CD4-positive, alpha-beta T cell (primary cell): ENCODE measurements around the gene CCDC27. TPM values are rescaled to one million over a fixed set of nuclear protein-coding genes. Genes with fewer than 3 reads are reported as not detected.

ENCODE experiments used
- ATAC-seq: fragments of 200-7000 bp; cut with Tn5 transposase; one replicate; pipeline ENCODE4 v1.10.0; 2022; ENCODE audit warnings: mild to moderate bottlenecking; ENCODE audit not compliant: poor library complexity
- CTCF ChIA-PET: fragments of 350-600 bp; sonication (Branson Sonifier 250); formaldehyde crosslinking; loops from one replicate; lab custom pipeline; 2021; ENCODE audit warnings: antibody characterized with exemption, inconsistent platforms; lab: Charles Lee
- POLR2A ChIA-PET: fragments of 350-600 bp; sonication (Branson Sonifier 250); formaldehyde crosslinking; loops from one replicate; lab custom pipeline; 2021; ENCODE audit warnings: antibody characterized with exemption, inconsistent platforms; lab: Charles Lee
- DNase-seq, 14 experiments: peaks; one replicate each; pipeline ENCODE4 v3.0.0-alpha.2; 2013 to 2020; ENCODE audit warnings: mixed read lengths in 2 of 14
- H3K27ac ChIP-seq, 2 donors: one replicate each; pipeline versions ENCODE4 v1.5.1 to v1.7.0; 2013; ENCODE audit warnings: low read length in 2 of 2, low read depth in 1 of 2, mild to moderate bottlenecking in 1 of 2
- H3K27me3 ChIP-seq, 2 experiments: 1 replicate in 1 of 2; 2 replicates in 1 of 2; pipeline versions ENCODE4 v1.6.1 to v1.7.0; 2013; ENCODE audit warnings: low read length in 2 of 2, control low read depth in 1 of 2, mild to moderate bottlenecking in 1 of 2, moderate library complexity in 1 of 2; ENCODE audit not compliant: insufficient read depth in 2 of 2, control insufficient read depth in 1 of 2
- H3K36me3 ChIP-seq: one replicate; pipeline ENCODE4 v1.6.1; 2013; ENCODE audit warnings: low read length, control low read depth; ENCODE audit not compliant: insufficient read depth
- H3K4me1 ChIP-seq: one replicate; pipeline ENCODE4 v1.6.1; 2013; ENCODE audit warnings: low read length, control low read depth; ENCODE audit not compliant: insufficient read depth
- H3K4me3 ChIP-seq: one replicate; pipeline ENCODE4 v1.5.1; 2013; ENCODE audit warnings: mild to moderate bottlenecking, low read length, moderate library complexity
- H3K9me3 ChIP-seq, 2 experiments: 1 replicate in 1 of 2; 2 replicates in 1 of 2; pipeline versions ENCODE4 v1.6.1 to v1.7.0; 2013; ENCODE audit warnings: low read length in 2 of 2, mild to moderate bottlenecking in 2 of 2, control low read depth in 1 of 2, moderate library complexity in 1 of 2; ENCODE audit not compliant: control insufficient read depth in 1 of 2, insufficient read depth in 1 of 2
- H3K27ac Mint-ChIP-seq: one replicate; pipeline ENCODE4 v1.8.0; 2020; ENCODE audit warnings: mixed read lengths
- H3K27me3 Mint-ChIP-seq: one replicate; pipeline ENCODE4 v1.8.0; 2021; ENCODE audit warnings: mixed read lengths
- H3K36me3 Mint-ChIP-seq: one replicate; pipeline ENCODE4 v1.8.0; 2021; ENCODE audit warnings: low read depth, mixed read lengths
- H3K4me1 Mint-ChIP-seq: one replicate; pipeline ENCODE4 v1.8.0; 2021; ENCODE audit warnings: low read depth, mixed read lengths
- H3K4me3 Mint-ChIP-seq: one replicate; pipeline ENCODE4 v1.8.0; 2020; ENCODE audit warnings: mild to moderate bottlenecking, mixed read lengths
- H3K9me3 Mint-ChIP-seq: one replicate; pipeline ENCODE4 v1.8.0; 2020; ENCODE audit warnings: mixed read lengths
- intact Hi-C, 2 experiments: fragments of 100-400 bp; cut with DNase I in 1 of 2; cut with micrococcal nuclease in 1 of 2; formaldehyde crosslinking; loops; one replicate each; pipeline versions ENCODE4 v1.15.1 to v1.9.0; 2023 to 2025; cut with DNase I, micrococcal nuclease
- total RNA-seq, 174 experiments: library from RNA in 2 of 174; stranded (reverse) in 2 of 174; gene quantifications; one replicate each; pipeline ENCODE4 v1.2.3 and lab custom pipeline; 2021 to 2026
- TF ChIP-seq, protein P1 (sequence below): fragments of 200-600 bp; IDR thresholded peaks from one replicate; pipeline ENCODE4 v1.8.0; 2022; ENCODE audit warnings: antibody characterized with exemption, mild to moderate bottlenecking

The CCDC27 gene
- total RNA-seq, 2 experiments from 2014 or later: not detected

DNA sequence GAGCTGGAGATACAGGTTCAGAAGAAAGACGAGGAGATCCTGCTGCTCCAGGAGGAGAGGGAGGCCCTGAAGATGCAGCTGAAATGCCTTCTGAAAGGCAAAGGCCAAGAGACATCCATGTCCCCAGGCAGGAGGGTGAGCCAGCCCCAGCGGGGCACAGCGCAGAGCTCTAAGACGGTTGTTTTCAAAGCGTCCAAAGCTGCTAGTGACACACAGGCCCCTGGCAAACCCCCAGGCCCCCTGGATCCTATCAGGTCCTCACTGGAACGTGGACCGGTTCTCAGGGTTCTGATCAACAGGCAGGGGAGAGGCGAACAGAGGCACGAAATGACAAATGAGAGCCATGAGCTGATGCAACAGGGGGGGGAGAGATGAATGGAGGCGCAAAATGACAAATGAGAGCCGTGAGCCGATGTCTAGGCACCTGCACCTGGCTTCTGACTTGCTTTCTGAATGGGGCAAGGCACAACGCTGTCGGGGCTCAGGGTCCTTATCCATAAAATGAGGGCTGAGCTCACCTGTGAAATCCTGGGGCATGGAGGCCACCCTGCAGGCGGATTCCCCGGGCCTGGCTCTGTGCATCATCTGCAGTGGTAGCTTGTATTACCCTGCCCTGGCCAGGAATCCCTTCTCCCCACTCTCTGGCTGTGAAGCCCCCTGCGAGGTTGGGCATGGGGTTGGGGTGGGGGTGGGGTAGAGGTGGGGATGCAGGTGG, 9.2 kb downstream of the CCDC27 start:
- peaks cover 37% of the 10 kb centered on the region for H3K27me3 Mint-ChIP-seq
- H3K9me3 Mint-ChIP-seq: no peaks in the 10 kb centered on the region
- Histone ChIP-seq H3K9me3 (peaks cover 0 to 15% of the 10 kb centered on the region in 2 experiments), H3K36me3 (no peaks in the 10 kb centered on the region), H3K4me1 (no peaks in the 10 kb centered on the region), H3K27ac (no peak overlapping the region), H3K27me3 (peaks cover 10 to 20% of the 10 kb centered on the region in 2 experiments), H3K4me3 (no peak overlapping the region)
- ChIA-PET POLR2A (no interaction called here), CTCF (no interaction called here)
- DNase-seq (no peak), ATAC-seq (no peak)
- H3K4me1 Mint-ChIP-seq: no peaks in the 10 kb centered on the region
- TF ChIP-seq, protein P1, sequence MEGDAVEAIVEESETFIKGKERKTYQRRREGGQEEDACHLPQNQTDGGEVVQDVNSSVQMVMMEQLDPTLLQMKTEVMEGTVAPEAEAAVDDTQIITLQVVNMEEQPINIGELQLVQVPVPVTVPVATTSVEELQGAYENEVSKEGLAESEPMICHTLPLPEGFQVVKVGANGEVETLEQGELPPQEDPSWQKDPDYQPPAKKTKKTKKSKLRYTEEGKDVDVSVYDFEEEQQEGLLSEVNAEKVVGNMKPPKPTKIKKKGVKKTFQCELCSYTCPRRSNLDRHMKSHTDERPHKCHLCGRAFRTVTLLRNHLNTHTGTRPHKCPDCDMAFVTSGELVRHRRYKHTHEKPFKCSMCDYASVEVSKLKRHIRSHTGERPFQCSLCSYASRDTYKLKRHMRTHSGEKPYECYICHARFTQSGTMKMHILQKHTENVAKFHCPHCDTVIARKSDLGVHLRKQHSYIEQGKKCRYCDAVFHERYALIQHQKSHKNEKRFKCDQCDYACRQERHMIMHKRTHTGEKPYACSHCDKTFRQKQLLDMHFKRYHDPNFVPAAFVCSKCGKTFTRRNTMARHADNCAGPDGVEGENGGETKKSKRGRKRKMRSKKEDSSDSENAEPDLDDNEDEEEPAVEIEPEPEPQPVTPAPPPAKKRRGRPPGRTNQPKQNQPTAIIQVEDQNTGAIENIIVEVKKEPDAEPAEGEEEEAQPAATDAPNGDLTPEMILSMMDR: no peak
- H3K36me3 Mint-ChIP-seq: no peaks in the 10 kb centered on the region
- intact Hi-C loops: no loop called here
- no peak overlapping the region for H3K4me3 Mint-ChIP-seq
- H3K27ac Mint-ChIP-seq: no peak overlapping the region

DNA sequence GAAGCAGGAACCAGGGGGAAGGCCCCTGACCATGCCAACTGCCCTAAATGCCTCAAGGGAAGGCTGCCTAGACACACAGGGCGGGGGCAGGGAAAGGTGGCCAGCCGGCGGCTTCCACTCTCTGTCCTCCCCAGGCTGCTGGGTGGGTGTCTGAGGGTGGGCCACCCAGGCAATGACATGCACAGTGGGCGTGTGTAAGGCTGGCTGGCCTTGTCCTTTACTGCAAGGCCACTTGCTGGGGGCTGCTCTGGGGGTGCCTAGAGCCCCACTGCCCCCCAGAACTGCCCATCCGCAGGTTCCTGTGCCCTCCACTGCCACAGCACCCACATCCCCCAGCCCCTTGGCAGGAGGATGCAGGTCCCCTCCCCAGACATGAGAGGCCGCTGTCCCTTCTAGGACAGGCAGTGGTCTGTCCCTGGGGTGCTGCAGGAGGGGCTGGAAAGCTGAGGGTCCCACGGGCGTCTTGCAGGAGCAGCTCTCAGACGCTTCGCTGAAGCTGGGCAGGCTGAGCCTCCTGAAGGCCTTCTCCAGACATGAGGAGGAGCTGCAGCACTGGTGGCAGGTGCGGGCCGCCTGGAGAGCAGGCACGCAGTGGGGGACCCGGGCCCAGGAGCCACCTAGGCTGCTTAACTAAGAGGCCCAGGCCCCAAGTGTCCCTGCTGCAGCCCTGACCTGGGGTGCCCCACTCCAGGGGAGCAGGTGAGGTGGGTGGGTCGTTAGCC, 10.1 kb downstream of the CCDC27 start:
- TF ChIP-seq, protein P1: no peak
- DNase-seq (no peak), ATAC-seq (no peak)
- Histone ChIP-seq H3K4me1 (no peaks in the 10 kb centered on the region), H3K4me3 (no peak overlapping the region), H3K27me3 (peaks cover 7 to 20% of the 10 kb centered on the region in 2 experiments), H3K27ac (no peak overlapping the region), H3K36me3 (no peaks in the 10 kb centered on the region), H3K9me3 (peaks cover 0 to 15% of the 10 kb centered on the region in 2 experiments)
- Mint-ChIP-seq H3K27ac (no peak overlapping the region), H3K4me3 (no peak overlapping the region), H3K4me1 (no peaks in the 10 kb centered on the region), H3K27me3 (peaks cover 34% of the 10 kb centered on the region), H3K36me3 (no peaks in the 10 kb centered on the region), H3K9me3 (no peaks in the 10 kb centered on the region)
- POLR2A ChIA-PET: no interaction called here
- intact Hi-C loops: no loop called here
- CTCF ChIA-PET: no interaction called here

DNA sequence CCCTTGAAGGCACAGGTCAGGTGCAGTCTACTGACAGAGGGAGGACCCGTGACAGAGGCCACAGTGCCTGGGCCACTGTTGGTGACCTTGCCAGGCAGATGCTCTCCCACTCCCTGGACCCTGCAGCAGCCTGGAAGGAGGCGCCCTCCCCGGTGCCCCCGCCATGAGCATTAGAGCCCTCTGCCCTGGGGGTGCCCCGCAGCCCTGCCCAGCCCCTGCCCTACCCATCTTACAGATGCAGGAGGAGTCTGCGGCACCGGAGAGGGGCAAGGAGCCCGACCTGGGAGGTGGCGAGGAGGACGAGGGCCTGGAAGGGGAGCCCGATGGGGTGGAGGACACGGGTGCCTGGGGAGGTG, 10.6 kb downstream of the CCDC27 start:
- H3K27me3 Mint-ChIP-seq: peaks cover 39% of the 10 kb centered on the region
- no peaks in the 10 kb centered on the region for H3K36me3 Mint-ChIP-seq
- no peak overlapping the region for H3K4me3 Mint-ChIP-seq
- no peaks in the 10 kb centered on the region for H3K4me1 Mint-ChIP-seq
- Histone ChIP-seq H3K36me3 (no peaks in the 10 kb centered on the region), H3K4me3 (no peak overlapping the region), H3K27me3 (peaks cover 7 to 20% of the 10 kb centered on the region in 2 experiments), H3K27ac (no peak overlapping the region), H3K9me3 (peaks cover 0 to 15% of the 10 kb centered on the region in 2 experiments), H3K4me1 (no peaks in the 10 kb centered on the region)
- intact Hi-C loops: no loop called here
- H3K9me3 Mint-ChIP-seq: no peaks in the 10 kb centered on the region
- DNase-seq: no peak
- ATAC-seq: no peak
- no peak overlapping the region for H3K27ac Mint-ChIP-seq
- CTCF ChIA-PET: no interaction called here
- POLR2A ChIA-PET: no interaction called here
- TF ChIP-seq, protein P1: no peak
